ENCODE data around the gene ADAMTS14.
A peak's percentile ranks its signal among the peaks of the same experiment; 100 is the strongest.

ADAMTS14 gene

DNA sequence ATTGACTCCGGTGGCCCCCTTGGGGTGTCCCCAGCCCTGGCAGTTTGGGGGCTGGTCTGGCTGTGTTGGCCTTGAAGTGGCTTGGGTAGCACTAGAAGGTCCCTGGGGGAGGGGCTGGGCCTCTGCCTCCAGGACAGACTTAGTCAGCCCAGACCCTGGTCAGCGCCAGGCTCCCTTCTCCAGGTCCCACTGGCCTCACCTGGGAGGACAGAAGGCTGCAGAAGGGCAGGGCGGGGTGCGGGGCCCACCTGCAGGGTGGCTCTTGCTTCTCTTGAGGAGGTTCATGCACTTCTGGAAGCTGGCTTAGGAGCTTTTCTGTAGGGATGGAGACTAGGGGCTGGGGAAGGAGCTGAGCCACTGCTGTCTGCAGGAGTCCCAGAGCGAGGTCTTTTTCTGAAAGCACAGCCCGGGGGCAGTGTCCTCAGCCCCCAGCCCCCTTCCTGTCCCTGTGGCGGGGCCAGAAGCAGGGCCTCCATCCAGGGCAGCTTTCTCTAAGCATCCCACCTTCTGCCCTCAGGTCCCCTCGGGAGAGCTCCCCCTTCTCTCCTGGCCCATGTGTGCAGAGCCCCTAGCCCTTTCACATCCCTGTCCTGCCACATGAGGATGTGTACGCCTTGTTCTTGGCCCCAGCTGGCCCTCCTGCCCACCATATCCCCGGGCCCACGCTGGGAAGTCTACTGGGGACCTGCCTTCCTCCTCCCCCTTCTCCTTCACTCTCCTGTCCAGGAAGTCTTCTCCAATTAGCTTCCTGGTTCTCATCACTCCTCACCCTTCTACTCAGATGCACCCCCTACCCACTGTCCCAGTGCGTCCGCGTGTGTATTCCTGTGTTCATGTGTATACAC lies 101.9 kb downstream of the ADAMTS14 start:
- DNase-seq: peak; percentile 32

DNA sequence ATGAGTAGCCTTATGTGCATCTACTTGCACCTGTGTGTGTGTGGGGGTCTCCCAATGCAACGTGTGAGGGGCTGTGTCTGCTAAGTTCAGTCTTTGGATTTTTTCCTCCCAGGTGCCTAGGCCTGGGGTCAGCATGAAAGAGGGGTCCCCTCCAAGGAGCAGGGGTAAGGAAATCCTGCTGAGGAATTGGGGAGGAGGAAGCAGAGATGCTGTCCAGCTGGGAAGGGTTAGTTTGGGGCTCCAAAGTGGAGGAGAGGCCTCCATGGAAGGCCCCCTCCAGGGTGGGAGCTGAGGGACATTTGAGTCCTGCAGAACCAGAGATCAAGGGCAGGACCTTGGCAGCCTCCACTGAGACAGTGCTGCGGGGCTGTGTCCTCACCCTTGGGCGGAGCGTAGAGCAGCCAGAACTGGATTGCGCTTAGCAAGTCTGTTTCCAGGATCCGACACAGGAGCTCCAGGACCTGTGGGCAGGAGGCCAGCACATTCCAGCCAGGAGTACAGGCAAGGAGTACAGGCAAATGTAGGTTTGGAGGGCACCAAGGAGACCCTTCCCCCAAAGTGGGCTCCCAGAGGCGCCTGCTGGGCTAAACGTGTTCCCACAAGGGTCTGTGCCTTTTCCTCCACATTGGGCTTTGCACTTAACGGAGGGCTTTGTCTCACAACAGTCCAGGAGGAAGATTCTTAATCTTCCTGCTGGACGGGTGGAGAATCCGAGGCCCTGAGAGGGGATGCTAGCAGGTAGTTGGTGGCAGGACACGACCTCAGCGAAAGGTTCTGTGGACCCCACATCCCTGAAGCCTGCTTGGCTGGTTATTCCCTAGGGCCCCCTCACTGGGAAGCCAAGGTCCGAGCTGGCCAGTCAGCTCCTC lies 102.7 kb downstream of the ADAMTS14 start:
- DNase-seq: no peak

DNA sequence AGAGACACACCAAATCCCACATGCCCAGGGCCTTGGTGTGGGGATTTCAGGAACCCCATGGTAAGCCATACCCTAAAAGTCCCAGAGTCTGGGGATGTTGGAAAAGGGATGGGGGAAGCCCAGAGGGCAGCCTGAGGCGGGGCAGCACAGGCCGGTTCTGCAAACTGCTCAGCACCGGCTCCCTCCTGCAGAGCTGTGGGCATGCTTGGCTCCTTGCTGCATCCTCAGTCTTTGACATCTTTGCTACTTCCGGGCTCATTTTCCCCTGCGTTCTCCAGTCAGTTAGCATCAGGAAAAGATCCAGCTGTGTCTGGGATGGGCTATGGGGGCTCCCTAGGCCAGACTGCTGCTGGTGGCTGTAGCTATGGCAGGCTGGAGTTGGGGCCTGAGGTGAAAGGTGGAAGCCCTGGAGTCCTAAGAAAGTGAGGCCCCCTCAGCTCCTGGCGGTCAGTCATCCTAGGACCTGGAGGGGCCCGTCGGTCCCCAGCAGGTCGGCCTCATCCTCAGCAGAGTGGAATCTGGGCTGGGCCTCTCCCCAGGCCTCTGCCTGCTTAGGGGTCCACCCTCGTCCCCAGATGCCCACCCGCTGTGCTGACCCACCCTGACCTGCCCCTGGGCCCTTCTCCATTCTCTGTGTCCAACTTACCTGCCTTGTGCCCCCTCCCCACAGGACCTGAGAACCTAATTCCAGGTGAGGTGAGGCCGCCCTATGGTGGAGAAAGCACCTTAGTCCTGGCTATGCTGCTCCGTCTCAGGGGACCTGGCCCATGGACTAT lies 103.6 kb downstream of the ADAMTS14 start:
- no peak for DNase-seq

- no peak for DNase-seq
Measured at GRCh38 chr10:70776455-70777005, 104.2 kb downstream of the ADAMTS14 start.

DNA sequence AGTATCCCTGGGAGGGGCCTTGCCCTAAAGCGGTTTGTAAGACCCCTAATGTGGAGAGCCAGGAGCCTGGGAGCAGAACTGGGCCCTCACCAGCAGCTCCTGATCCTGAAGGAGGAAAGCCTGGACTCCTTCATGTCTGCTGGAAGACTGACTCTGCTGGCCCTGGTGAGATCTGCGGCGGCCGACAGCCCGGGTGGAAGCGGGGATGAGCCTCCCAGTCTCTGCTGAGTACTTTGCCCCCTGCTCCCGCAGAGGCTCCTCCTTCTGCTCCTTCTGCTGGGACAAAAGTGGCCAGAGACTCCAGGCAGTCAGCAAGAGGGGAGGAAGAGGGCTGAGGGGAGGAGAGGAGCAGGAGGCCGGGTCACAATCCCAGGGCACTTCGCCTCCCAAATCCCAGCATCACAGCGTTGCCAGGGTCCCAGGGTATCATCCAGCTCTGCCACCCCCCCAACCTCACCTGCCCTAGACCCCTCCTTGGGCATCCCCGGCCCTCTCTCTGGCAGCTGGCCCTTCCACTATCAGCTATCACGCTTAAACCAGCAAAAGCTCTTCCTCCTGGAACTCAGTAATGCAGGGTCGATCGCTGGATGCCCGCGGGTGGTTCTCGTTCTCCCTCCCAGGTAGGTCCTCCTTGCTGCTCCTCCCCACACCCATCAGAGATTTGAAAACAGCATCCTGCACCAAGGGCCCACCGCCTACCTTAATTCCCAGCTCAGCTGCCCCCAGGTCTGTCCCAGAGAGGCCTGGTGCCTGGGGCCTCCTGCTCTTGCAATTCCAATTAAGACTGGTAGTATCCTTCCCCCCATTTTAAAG lies 105.0 kb downstream of the ADAMTS14 start:
- no peak for DNase-seq

GRCh38 chr10:70778267-70778924 lies 106.1 kb downstream of the ADAMTS14 start:
- DNase-seq: no peak

DNA sequence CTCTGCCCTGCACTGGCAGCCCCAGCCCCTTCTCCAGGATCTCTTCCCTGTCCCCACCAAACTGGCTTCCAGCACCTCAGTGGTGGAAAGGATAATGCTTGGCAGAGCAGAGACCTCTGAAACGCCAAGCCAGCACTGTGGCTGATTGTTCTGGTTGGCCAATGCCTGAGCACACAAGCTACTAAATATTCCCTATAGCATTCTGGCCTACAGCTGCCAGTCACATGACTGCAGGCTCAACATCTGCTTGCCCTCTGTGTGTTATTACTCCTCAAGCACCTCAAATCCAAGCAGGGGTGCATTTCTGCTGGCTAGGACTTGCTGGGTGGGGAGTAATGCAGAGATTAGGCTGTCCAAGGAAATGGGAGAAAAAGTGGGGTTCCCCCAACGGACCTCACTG lies 106.8 kb downstream of the ADAMTS14 start:
- no peak for DNase-seq

- no peak for DNase-seq
Measured at GRCh38 chr10:70779511-70780369, 107.4 kb downstream of the ADAMTS14 start.

GRCh38 chr10:70780370-70780760 lies 108.1 kb downstream of the ADAMTS14 start:
- no peak for DNase-seq

GRCh38 chr10:70780772-70781171 lies 108.5 kb downstream of the ADAMTS14 start:
- DNase-seq: no peak

- no peak for DNase-seq
Measured at GRCh38 chr10:70781461-70782051, 109.2 kb downstream of the ADAMTS14 start.

DNA sequence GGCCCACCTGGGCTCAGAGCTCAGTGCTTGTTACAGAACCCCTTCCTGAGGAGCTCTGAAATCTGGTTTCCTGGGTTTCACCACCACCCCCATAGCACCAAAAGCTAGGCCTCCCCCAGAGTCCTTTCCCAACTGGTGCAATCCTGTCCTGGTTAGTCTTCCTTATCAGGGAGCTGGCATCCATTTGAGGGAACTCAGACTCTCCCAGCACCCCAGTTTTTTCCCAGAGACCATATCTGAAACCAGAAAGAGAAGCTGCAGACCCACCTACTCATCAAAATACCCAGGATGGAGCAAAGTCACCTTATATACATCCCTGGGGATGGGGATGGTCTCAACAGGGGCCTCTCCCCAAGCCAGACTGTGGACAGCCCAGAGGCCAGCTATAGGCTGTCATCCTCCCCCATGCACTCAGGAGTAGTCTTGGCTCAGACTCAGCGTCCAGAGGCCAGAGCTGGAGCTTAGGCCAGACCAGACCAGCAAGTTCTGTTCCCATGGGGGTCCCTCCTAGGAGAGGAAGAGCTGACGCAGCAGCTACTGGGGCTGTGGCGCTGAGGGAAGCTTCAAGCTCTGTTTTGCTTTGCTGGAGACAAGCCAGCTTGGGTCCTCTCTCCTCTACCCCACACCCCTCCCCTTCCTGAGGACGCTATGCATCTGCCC lies 109.9 kb downstream of the ADAMTS14 start:
- no peak for DNase-seq

- DNase-seq: no peak
Measured at GRCh38 chr10:70782746-70783680, 110.7 kb downstream of the ADAMTS14 start.

GRCh38 chr10:70784016-70784415 lies 111.7 kb downstream of the ADAMTS14 start:
- DNase-seq: no peak

GRCh38 chr10:70784471-70784870 lies 112.2 kb downstream of the ADAMTS14 start:
- no peak for DNase-seq

GRCh38 chr10:70785190-70785589 lies 112.9 kb downstream of the ADAMTS14 start, which contains the start of gene TBATA:
TBATA (minus strand) TSS chr10:70785377; CDS start chr10:70783379, 1,998 bp downstream.
- DNase-seq: no peak

GRCh38 chr10:70786799-70787415 lies 114.6 kb downstream of the ADAMTS14 start:
- no peak for DNase-seq

Data from activated CD8-positive, alpha-beta memory T cell treated with anti-CD3 and anti-CD28 coated beads, Interleukin-2, amount 50 U/mL, for 48 hours (primary cell).